GM12878 (cell line): ENCODE results near the gene CCDC195. TPM values are rescaled to one million over a fixed set of nuclear protein-coding genes. Genes with fewer than 3 reads are reported as not detected.

Source experiments
- CTCF ChIP-seq, 3 experiments: IDR thresholded peaks in 2 of 3; conservative IDR thresholded peaks in 1 of 3; 2 replicates each; pipeline ENCODE4 v1.5.1; 2011; ENCODE audit warnings: low read depth in 3 of 3, low read length in 3 of 3, mild to moderate bottlenecking in 3 of 3, control low read depth in 2 of 3, moderate library complexity in 2 of 3, inconsistent platforms in 1 of 3, mixed read lengths in 1 of 3; ENCODE audit not compliant: control insufficient read depth in 2 of 3, insufficient read depth in 1 of 3; ENCODE audit errors: extremely low read depth in 1 of 3
- E2F4 ChIP-seq: IDR thresholded peaks from 2 replicates; pipeline ENCODE4 v1.6.1; 2012; ENCODE audit warnings: low read depth, low read length, improper control_type of control experiment
- E4F1 ChIP-seq: fragments of 450-650 bp; IDR thresholded peaks from 2 replicates; pipeline ENCODE4 v1.6.1; 2018; ENCODE audit warnings: borderline replicate concordance, mild to moderate bottlenecking; ENCODE audit not compliant: partially characterized antibody
- IRF5 ChIP-seq: fragments of 450-650 bp; IDR thresholded peaks from 2 replicates; pipeline ENCODE4 v1.6.1; 2017; ENCODE audit warnings: borderline replicate concordance
- NR2C1 ChIP-seq: fragments of 450-650 bp; IDR thresholded peaks from 2 replicates; pipeline ENCODE4 v1.6.1; 2017; ENCODE audit warnings: antibody characterized with exemption, mild to moderate bottlenecking, moderate library complexity
- SIX5 ChIP-seq: IDR thresholded peaks from 2 replicates; pipeline ENCODE4 v1.6.1; 2011; ENCODE audit warnings: mild to moderate bottlenecking, low read depth, low read length, moderate library complexity; ENCODE audit not compliant: severe bottlenecking
- USF1 ChIP-seq: IDR thresholded peaks from 2 replicates; pipeline ENCODE4 v1.6.1; 2011; ENCODE audit warnings: borderline replicate concordance, low read depth, mild to moderate bottlenecking, moderate library complexity, mixed read lengths, low read length; ENCODE audit not compliant: insufficient read depth; ENCODE audit errors: extremely low read length
- ZBTB33 ChIP-seq: fragments of 450-650 bp; IDR thresholded peaks from 2 replicates; pipeline ENCODE4 v1.6.1; 2017; ENCODE audit warnings: mild to moderate bottlenecking
- polyA plus RNA-seq, 11 experiments: library from polyadenylated mRNA; depleted of rRNA in 4 of 11; unstranded in 6 of 11; stranded (reverse) in 5 of 11; fragments of >200 nt; fragmentation: Nextera tagmentation in 4 of 11; fragmentation: Illumina TruSeq in 1 of 11; extraction: Ambion mirVana in 4 of 11; extraction: Trizol in 1 of 11; gene quantifications; 1 replicate in 1 of 11; 2 replicates in 10 of 11; pipeline versions ENCODE4 v1.2.1 to v1.2.3, GENCODE V29; 2011 to 2016; ENCODE audit warnings: inconsistent platforms in 2 of 11, missing spikeins in 2 of 11, low read depth in 1 of 11
- total RNA-seq, 4 experiments: library from RNA; depleted of rRNA in 3 of 4; stranded (reverse); fragments of >200 nt in 3 of 4; fragmentation: Illumina TruSeq in 1 of 4; extraction: Trizol in 1 of 4; gene quantifications; 2 replicates each; pipeline versions ENCODE4 v1.2.1 to v1.2.3, GENCODE V29; 2013 to 2021

Gene CCDC195
- total and polyA plus RNA-seq, 10 of the 15 experiments (the other 5 are each of a cell fraction or from before 2014, with no cell fraction given): not detected

- no peak for TF ChIP-seq IRF5
- TF ChIP-seq E4F1: no peak
- TF ChIP-seq NR2C1: no peak
- no peak for TF ChIP-seq E2F4
- no peak for TF ChIP-seq ZBTB33
- no peak for TF ChIP-seq SIX5
- TF ChIP-seq USF1: no peak
- TF ChIP-seq CTCF (IDR thresholded peaks at IDR 0.05 in 2 of 3, conservative IDR thresholded peaks at IDR 0.05 in 1 of 3; ENCODE audit: control insufficient read depth in 2 of 3, extremely low read depth in 1 of 3, insufficient read depth in 1 of 3, low read depth in 3 of 3, low read length in 3 of 3): no peak
Observed at GRCh38 chr2:224711859-224712665, 4.1 kb downstream of the CCDC195 start (continued).
